GM18502 (cell line): ENCODE data around the gene MMRN2.
"Not testable (repeated sequence)": the region's sequence is repeated elsewhere in the genome, so short reads cannot be mapped to it uniquely, and the experiment has no call there.

Experiments used
- ATAC-seq: cut with Tn5 transposase; IDR thresholded peaks from one replicate; pipeline ENCODE4 v1.9.1; 2021; ENCODE audit warnings: mild to moderate bottlenecking; ENCODE audit not compliant: unreplicated experiment, poor library complexity

Gene MMRN2

DNA sequence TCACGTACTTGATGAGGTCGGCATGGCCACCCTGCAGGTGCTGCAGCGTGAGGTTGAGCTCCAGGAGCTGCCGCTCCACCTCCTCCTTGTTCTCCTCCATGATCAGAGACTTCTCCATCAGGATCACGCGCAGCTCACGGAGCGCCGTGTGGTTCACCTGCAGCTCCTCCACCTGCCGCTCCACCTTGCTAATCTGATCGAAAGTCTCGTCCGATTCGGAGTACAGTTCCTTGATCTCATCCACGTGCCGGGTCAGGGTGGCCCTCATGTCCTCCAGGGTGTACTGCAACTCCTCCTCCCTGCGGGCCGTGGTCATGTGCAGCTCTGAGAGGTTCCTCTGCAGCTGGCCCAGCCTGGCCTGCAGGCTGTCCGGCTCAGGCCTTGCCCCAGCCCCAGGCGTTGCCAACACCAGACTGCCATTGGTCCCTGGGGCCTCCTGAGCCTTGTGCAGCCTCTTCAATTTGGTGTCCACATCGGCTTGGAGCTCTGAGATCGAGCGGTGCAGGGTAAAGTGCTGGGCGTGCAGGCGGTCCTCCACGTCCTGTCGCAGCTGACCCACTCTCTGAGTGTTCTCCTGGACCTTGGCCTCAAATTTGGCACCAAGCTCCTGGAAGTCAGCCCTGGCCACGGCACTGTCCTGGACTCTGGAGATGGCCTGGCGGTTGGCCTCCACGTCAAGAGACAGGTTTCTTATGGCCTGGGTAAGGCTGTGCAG is 13.9 kb downstream of the MMRN2 start:
- no peak for ATAC-seq

DNA sequence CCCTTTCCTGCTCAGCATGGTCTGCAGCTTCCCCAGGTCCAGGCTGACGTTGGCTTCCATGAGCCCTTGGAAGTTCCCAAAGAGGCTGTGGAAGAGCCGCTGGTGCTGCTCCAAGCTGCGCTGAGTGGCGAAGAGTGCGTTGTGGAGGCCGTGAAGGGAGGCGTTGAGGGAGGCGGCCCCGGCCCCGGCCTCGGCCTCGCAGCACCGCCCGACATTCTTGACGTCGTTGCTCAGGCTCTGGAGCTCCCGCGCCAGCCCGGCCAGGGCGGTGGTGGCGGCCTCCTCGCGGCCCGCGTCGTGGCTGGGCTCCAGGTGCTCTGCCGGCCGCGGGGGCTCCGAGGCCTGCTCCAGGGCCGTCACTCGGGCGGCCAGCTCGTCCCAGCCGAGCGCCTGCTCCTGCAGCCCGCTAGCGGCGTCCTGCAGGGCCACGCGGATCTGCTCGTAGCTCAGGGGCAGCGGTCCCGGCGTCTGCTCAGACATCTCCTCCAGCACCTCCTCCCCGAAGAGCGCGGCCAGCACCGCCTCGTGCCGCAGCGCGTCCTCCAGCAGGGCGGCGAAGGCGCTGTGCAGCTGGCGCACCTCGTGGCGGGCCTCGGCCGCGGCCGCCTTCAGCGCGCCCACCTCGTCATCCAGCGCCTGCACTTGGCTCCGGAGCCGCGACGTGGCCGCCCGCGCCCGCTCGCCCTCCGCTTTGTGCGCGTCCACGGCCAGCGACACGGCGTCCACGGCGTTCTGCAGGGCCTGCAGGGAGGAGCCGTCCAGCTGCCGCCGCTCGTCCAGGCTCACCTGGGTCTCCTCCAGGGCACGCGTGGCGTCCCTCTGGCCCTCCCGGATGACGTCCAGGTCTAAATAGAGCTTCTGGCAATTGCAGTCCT is 14.7 kb downstream of the MMRN2 start:
- ATAC-seq = no peak

DNA sequence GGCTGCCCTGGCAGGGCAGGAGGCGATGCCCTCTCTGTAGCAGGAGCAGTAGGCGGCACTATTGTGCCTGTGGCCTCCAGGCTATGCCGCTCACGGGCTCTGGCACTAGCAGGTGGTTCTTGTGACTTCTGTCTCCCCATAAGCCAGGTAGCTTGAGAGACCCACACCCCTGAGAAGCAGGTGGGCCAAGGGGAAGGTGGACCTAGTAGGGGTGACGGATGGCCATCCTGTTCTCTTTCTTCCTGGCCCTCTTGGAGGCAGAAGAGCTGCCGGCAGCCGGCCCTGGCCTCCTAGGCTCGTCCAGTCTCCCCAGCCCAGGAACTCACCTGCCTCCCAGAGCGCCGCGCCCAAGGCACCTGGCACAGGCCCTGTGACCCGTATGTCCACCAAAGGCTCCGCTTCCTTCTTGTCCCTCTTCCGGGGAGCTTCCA is 15.4 kb downstream of the MMRN2 start:
- ATAC-seq = no peak

DNA sequence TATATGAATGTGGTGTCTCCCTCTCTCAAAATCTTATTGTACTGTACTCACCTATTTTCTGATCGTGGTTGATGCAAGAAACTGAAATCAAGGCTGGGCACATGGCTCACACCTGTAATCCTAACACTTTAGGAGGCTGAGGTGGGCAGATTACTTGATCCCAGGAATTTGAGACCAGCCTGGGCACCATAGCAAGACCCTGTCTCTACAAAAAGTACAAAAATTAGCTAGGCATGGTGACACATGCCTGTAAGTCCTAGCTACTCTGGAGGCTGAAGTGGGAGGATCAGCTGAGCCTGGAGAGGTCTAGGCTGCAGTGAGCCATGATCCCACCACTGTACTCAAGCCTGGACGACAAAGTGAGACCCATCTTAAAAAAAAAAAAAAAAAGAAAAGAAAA is 16.0 kb downstream of the MMRN2 start:
- ATAC-seq = no peak

DNA sequence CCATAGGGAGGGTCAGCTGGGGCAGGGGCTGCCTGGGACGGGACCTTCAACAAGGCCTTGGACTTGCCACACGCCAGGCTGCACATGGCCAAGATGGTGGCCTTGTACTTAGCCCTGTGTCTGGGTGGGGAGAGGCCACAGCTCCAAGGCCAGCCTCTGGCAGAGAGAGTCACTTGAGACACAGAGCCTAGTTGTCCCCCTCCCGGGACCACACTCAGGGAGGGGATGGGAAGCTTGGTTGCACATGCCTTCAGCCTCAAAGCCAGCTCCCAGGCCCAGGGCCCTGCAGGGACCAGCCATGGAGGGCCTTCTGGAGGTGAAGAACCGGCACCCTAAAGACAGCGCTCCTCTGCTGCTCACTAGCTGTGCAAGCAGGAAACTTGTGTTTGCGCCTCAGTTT is 16.7 kb downstream of the MMRN2 start:
- ATAC-seq = no peak

DNA sequence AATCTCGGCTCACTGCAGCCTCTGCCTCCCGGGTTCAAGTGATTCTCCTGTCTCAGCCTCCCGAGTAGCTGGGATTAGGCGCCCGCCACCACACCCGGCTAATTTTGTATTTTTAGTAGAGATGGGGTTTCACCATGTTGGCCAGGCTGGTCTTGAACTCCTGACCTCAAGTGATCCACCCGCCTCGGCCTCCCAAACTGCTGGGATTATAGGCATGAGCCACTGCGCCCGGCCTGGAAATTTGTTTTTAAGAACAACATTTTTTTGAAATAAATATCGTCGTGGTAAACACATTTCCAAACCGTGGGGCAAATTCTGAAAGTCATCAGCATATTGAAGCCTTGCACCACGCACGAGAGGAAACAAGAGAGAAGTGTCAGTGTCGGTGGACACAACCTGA is 17.3 kb downstream of the MMRN2 start:
- ATAC-seq = not testable (repeated sequence)

DNA sequence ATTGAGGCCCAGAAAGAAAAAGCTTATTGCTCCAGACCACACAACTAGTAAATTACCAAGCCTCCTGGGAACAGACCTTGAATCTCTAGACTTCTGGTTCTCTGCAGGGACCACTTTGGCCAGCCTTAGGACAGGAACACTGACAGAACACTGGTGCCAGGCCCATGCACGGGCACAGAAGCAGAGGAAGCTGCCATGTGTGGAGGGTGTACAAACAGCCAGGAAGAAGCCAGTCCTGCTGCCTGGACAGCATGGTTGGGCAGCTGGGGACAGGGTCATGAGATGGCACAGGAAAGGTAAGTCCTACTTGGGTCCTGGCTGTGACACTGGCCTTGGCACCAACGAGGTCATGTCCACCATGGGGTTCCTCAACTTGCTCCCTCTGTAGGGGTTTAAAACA is 19.2 kb downstream of the MMRN2 start:
- no peak for ATAC-seq

DNA sequence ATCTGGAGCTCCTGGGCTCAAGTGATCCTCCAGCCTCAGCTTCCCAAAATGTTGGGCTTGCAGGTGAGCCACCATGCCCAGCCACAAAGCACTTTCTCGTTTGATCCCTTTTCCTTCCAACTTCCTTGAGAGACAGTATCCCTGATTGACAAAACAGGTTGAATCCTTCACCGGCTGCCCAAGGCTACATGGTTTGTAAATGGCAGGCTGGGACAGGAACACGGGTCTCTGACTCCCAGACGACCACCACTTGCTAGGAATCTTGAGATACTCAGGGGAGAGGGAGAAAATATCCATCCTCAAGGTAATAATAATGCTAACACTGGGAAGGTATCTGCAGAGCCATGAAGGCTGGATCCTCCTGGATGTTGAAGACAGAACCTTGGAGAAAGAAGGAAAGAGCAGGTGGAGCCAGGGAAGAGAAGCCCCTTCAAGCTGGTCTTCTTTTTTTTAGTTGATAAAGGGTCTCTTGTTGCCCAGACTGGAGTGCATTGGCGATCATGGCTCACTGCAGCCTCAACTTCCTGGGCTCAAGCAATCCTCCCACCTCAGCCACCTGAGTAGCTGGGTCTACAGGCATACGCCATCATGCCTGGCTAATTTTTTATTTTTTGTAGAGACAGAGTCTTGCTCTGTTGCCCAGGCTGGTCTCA is 19.8 kb downstream of the MMRN2 start:
- no peak for ATAC-seq

DNA sequence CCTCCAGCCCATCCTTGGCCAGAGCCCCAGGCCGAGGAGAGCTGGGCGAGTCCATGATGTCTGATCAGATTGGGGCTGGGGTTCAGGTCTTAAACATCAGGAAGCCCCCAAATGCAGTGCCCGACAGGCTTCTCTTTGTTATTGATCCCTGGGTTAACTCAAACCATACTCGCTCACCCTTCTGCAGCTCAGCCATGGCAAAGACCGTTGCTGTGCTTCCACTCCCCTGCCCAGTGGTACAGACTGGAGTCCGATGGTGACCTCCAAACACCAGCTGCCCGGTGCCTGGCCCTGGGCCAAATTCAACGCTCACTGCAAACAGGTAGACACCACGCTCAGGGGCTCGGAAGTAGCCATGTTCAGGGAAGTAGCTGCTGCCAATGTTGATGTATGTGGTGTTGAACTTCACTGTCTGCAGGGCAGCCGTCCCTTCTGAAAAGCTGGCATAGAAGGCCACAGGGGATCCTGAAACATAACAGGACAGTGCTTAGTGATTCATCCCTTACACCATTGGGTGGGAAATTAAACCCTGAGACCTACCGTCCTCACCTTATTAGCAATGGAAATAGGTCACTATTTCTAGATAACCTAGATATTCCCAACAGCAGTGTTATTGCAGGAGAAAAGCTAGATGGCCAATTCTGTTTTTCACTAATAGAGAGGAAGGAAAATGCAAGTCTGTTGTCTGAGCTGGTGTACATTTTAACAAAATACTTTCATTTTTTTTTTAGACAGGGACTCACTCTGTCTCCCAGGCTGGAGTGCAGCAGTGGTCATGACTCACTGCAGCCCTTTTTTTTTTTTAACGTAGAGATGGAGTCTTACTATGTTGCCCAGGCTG is 20.5 kb downstream of the MMRN2 start:
- ATAC-seq = no peak

DNA sequence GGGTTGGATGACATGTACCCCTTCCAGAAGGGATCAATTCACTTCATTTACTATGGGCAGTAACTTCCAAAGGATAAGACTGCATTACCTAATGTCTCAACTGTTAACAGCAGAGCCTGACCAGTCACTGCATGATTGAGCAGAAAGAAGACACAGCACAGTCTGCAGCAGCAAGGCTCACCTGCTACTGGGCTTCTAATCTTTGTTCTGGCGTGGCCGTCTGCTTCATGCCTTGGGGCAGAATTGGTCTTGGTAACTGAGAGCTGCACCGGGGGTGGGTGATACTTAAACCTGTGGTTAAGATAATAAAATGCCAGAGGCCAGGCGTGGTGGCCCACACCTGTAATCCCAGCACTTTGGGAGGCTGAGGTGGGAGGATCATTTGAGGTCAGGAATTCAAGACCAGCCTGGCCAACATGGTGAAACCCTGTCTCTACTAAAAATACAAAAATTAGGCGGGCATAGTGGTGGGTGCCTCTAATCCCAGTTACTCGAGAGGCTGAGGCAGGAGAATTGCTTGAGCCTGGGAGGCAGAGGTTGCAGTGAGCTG is 23.2 kb downstream of the MMRN2 start:
- not testable (repeated sequence) for ATAC-seq

DNA sequence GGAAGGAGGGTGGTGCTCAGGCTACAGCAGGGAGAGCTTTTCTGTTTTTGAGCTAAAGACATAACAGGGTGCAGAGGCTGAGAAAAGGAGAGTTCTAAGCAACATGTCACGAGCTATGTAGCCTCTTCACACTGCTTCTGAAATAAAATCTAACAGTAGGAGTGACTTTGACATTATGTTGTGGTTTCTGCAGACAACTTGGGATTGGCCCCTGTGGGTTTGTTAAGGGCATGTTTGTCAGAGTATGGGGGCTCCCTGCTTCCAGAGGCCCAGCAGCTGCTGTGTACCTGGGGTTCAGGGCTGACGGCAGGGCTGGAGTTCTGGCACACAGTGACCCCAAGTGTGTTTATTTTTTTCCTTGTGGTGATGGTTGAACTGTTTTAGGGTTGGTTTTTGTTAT is 24.7 kb downstream of the MMRN2 start:
- ATAC-seq = no peak

DNA sequence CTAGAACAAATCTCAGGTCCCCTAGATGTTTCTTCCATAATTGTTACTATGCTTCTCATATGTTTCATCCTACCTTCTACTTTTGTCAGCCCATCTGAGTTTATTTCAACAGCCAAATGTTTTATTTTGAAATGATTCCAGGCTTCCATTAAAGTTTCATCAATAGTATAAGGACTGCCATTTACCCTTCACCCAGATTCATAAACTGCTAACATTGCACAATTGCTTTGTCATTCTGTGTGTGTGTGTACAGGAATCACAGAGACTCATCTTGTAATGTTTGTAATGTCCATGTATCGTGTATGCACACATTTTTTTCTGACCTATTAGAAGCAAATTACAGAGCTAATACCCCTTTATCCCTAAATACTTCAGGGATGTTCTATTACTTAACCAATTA is 25.5 kb downstream of the MMRN2 start:
- ATAC-seq = no peak

DNA sequence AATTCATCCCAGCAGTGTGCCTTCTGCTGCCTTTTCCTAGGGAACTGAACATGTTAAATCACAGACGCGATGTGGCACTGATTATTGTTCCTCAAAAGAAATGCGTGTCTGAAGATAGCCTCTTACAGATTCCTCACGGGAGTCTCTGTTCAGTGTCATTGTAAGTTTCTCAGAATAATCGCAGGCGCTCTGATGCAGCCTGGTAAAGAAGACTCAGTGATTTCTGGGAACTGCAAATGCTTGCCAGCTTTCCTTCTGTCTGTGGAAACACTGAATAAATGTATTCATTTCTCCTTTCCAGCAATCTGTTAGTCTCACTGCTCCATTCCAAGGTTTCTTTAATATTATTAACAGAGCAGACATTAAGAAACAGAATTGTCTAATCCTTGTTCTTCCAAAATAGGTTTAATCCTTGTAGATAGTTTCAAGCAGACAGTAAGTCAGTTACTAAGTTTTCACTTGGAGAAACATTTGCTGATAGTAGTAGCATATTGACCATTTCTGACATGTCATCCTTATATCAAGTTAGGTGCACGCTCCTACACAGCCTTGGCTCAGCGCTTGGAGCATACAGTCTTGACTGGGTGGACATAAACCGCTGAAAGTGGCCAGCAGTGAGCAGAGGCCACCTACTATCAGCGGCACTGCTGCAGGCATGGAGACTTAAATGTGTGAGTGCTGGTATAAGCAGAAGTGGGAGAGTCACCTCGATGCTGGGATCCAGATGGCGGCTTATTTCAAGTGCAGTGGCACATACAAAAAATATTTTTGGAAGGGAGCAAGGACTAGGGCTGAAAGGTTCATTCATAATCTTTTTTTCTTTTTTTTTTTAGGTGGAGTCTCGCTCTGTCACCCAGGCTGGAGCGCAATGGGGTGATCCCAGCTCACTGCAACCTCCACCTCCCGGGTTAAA is 27.7 kb downstream of the MMRN2 start:
- ATAC-seq = no peak

DNA sequence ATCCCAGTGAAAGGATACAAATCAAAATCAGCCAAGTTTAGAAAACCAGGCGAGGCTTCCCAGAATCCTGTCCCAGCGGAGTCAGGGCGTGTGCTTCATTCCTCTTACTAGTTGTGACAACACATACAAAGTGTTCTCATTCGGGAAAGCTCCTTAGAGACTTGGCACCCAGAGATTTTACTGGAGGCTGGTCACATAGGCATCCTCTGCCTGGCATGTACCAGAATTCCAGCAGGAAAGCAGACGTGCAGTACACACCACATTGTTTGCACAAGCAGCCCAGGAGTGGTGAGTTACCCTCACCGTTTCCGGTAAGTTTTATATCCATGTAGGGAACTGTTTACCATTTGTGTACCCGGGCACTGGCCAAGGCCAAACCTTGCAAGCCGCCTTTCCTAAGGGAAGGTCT is 34.9 kb downstream of the MMRN2 start:
- no peak for ATAC-seq

DNA sequence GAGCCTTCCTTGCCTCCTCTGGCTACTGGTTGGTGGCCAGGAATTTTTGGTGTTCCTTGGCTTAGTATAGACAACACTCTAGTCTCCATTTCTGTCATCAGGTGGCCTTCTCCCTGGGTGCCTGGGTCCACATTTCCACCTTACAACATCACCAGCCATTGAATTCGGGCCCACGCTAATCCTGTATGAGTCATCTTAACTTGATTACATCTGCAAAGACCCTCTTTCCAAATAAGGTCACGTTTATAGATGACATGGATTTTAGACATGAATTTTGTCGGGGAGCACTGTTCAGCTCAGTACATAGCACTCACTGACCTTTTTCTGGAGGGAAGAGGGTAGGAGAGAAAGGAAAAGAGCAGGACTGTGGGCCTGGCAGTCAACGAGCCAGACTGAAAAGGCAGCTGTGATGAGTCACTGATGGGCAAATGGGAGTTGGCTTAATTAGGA is 39.4 kb downstream of the MMRN2 start:
- ATAC-seq = no peak

DNA sequence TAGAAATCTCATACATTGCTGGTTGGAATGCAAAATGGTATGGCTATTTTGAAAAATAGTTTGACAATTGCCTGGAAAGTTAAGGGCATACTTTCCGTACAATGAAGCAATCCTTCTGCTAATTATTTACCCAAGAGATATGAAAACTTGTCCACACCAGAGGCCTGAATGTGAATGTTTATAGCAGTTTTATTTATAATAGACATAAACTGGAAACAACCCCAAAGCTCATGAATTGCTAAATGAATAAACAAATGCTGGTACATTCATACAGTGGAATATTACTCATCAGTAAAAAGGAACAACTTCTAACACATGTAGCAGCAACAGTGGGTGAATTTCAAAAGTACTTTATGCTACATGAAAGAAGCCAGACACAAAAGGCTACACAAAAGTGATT is 42.7 kb downstream of the MMRN2 start:
- ATAC-seq = no peak

DNA sequence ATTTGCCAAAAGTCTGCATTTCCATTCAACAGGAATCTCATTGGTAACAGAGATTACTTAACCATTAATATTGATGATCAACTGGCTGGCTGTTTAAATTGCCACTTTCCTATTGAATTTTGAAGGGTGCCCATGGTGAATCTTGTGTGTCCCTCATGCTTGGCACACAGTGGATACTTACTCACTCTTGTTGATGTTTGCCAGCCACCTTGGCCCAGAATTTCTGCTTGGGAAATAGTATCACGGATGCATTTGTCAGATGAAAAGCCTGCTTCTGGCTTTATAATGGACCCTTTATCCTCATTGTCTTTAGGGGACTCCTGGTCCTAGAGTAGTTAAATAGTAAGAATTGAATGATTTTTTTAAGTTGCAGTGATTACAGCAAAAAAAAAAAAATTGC is 52.0 kb downstream of the MMRN2 start:
- no peak for ATAC-seq

DNA sequence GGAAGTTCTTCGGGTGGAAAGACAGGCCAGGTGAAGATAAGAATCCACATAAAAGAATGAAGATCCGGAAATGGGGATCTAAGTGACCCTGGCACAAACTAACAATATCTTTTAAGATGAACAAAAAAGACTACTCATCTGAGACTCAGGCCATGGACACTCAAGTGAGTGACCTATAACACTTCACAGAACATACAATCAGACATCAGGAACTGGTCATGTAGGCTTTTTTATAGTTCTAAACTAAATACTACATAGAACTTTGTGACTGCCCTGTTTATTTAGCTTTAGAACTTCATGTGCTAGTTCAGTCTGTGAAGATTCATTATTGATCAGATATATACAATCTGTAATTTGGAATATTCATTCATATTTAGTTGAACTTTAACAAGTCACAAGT is 52.8 kb downstream of the MMRN2 start:
- ATAC-seq = no peak

DNA sequence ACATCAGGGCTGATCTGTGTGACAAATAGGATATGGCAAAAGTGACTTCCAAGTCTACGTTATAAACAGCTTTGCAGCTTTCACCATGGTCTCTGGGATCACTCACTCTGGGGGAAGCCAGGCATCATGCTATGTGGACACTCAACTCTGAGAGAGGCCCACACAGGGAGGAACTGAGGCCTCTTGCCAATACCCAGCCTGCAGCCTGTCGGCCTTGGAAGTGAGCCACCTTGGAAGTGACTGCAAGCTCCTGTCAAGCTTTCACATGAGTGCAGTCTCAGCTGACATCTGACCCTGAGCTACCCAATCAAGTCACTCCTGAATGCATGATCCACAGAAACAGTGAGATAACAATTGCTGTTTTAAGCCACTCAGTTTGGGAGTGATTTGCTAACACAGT is 56.5 kb downstream of the MMRN2 start:
- no peak for ATAC-seq
